Stomach (tissue), 9 donors: ENCODE data around the gene TRMT2A. TPM values are rescaled to one million over a fixed set of nuclear protein-coding genes. Genes with fewer than 3 reads are reported as not detected.

ENCODE experiments used
- DNase-seq, 2 donors: peaks; one replicate each; pipeline versions ENCODE4 v3.0.0 to v3.0.0-alpha.2; 2013 to 2019
- H3K27ac ChIP-seq, 5 donors: fragments of 200-600 bp in 4 of 5; sonication (generic) in 4 of 5; one replicate each; pipeline ENCODE4 v1.5.1; 2013 to 2019; ENCODE audit warnings: mild to moderate bottlenecking in 1 of 5, moderate library complexity in 1 of 5
- H3K27me3 ChIP-seq, 3 donors: fragments of 200-600 bp; sonication (generic); one replicate each; pipeline ENCODE4 v1.5.1; 2017 to 2019; ENCODE audit warnings: mixed run types in 1 of 3
- H3K36me3 ChIP-seq, 4 donors: fragments of 200-600 bp; sonication (generic); 1 replicate in 3 of 4; 2 replicates in 1 of 4; pipeline ENCODE4 v1.5.1; 2016 to 2019
- H3K4me1 ChIP-seq, 4 donors: fragments of 200-600 bp; sonication (generic); one replicate each; pipeline ENCODE4 v1.5.1; 2016 to 2019
- H3K4me3 ChIP-seq, 4 donors: fragments of 200-600 bp; sonication (generic) in 3 of 4; one replicate each; pipeline ENCODE4 v1.5.1; 2016 to 2019; ENCODE audit warnings: mild to moderate bottlenecking in 1 of 4
- H3K9me3 ChIP-seq, 4 donors: fragments of 200-600 bp; sonication (generic); one replicate each; pipeline ENCODE4 v1.5.1; 2016 to 2019
- EP300 ChIP-seq: sonication (generic); formaldehyde crosslinking; IDR thresholded peaks from one replicate; pipeline ENCODE4 v1.6.1; 2017; ENCODE audit warnings: antibody characterized with exemption
- POLR2A ChIP-seq, 4 donors: fragments of 450-650 bp; IDR thresholded peaks; one replicate each; pipeline ENCODE4 v1.6.1; 2016; ENCODE audit warnings: antibody characterized with exemption in 4 of 4, control low read depth in 2 of 4, mild to moderate bottlenecking in 1 of 4, moderate library complexity in 1 of 4
- POLR2AphosphoS5 ChIP-seq, 3 donors: sonication (generic); formaldehyde crosslinking; IDR thresholded peaks; one replicate each; pipeline ENCODE4 v1.6.1; 2016; ENCODE audit warnings: antibody characterized with exemption in 3 of 3
- WGBS, 5 donors: extraction: QIAGEN DNeasy Blood & Tissue Kit in 3 of 5; methylation state at CpG; one replicate each; pipeline versions ENCODE4 v1.1.5 to v1.1.7; 2013 to 2018; 5-methylcytosine and 5-hydroxymethylcytosine counted together
- intact Hi-C: fragments of 100-400 bp; cut with DNase I; formaldehyde crosslinking; loops from one replicate; pipeline ENCODE4 v1.15.1; 2023; ENCODE audit warnings: low total_unique reads
- polyA plus RNA-seq, 3 donors: library from polyadenylated mRNA; stranded (reverse); fragments of 200-250 nt; gene quantifications; one replicate each; pipeline ENCODE4 v1.2.3, GENCODE V29; 2013
- total RNA-seq, 5 donors: library from RNA; depleted of rRNA; stranded (reverse); fragments of >200 nt; gene quantifications; one replicate each; pipeline versions ENCODE4 v1.1.0 to v1.2.3, GENCODE V29; 2014 to 2016
- TF ChIP-seq, protein P1 (sequence below), 7 experiments: fragments of 450-650 bp in 4 of 7; fragments of 200-600 bp in 3 of 7; sonication (generic) in 3 of 7; IDR thresholded peaks; one replicate each; pipeline ENCODE4 v1.5.1; 2016 to 2019; ENCODE audit warnings: antibody characterized with exemption in 7 of 7, control low read depth in 2 of 7, mild to moderate bottlenecking in 1 of 7
- donor health status: healthy with polysubstance abuse.
- donor health status: Bipolar disorder and iron deficiency.
- donor health status: healthy.

TRMT2A gene
- total and polyA plus RNA-seq, 8 donors: 17.9 to 143 (median 62.6) TPM

GRCh38 chr22:20087319-20088262 is 29.4 kb downstream of the TRMT2A start:
- Histone ChIP-seq H3K4me3 (no peak overlapping the region), H3K27ac (no peak overlapping the region), H3K36me3 (peaks cover 69 to 72% (median 71%) of the 10 kb centered on the region in 4 donors), H3K4me1 (peaks cover 26 to 35% (median 27%) of the 10 kb centered on the region in 4 donors), H3K9me3 (no peaks in the 10 kb centered on the region), H3K27me3 (no peaks in the 10 kb centered on the region)
- intact Hi-C loops: no loop called here
- TF ChIP-seq, protein P1, sequence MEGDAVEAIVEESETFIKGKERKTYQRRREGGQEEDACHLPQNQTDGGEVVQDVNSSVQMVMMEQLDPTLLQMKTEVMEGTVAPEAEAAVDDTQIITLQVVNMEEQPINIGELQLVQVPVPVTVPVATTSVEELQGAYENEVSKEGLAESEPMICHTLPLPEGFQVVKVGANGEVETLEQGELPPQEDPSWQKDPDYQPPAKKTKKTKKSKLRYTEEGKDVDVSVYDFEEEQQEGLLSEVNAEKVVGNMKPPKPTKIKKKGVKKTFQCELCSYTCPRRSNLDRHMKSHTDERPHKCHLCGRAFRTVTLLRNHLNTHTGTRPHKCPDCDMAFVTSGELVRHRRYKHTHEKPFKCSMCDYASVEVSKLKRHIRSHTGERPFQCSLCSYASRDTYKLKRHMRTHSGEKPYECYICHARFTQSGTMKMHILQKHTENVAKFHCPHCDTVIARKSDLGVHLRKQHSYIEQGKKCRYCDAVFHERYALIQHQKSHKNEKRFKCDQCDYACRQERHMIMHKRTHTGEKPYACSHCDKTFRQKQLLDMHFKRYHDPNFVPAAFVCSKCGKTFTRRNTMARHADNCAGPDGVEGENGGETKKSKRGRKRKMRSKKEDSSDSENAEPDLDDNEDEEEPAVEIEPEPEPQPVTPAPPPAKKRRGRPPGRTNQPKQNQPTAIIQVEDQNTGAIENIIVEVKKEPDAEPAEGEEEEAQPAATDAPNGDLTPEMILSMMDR (IDR thresholded peaks at IDR 0.05): no peak
- TF ChIP-seq EP300: no peak
- TF ChIP-seq POLR2AphosphoS5 (IDR thresholded peaks at IDR 0.05): no peak
- TF ChIP-seq POLR2A (IDR thresholded peaks at IDR 0.05): no peak
- no peak for DNase-seq
- 88 to 93% (median 90%) methylated on average over 13 to 14 of the region's 14 CpGs for WGBS, 5 donors

DNA sequence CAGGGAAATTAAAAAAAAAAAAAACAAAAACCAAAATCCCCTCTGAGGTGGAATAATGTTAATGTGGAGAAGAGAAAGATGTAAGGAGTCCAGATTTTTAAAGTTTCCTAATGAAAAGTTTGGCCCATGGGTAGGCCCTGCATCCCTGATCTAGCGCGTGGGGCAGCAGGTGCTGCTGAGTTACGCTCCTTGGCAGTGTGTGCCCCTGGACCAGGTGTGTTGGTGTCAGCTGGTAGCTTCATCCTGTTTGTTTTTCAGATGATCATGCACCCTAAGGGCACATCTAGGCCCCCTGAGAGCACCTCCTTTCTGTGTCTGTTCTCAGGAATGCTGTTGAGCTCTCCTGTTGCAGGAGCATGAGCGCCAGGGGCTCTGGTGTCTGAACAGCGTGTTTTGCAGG is 30.3 kb downstream of the TRMT2A start:
- intact Hi-C loops: no loop called here
- Histone ChIP-seq H3K4me1 (peaks cover 33 to 41% (median 35%) of the 10 kb centered on the region in 4 donors), H3K27me3 (no peaks in the 10 kb centered on the region), H3K4me3 (no peak overlapping the region), H3K9me3 (no peaks in the 10 kb centered on the region), H3K27ac (no peak overlapping the region), H3K36me3 (peaks cover 60 to 64% (median 63%) of the 10 kb centered on the region in 4 donors)
- TF ChIP-seq POLR2AphosphoS5 (IDR thresholded peaks at IDR 0.05): no peak
- TF ChIP-seq, protein P1 (IDR thresholded peaks at IDR 0.05): no peak
- TF ChIP-seq POLR2A (IDR thresholded peaks at IDR 0.05): no peak
- TF ChIP-seq EP300: no peak
- 94 to 99% (median 97%) methylated on average over 5 of the region's 5 CpGs for WGBS, 5 donors
- DNase-seq: no peak

DNA sequence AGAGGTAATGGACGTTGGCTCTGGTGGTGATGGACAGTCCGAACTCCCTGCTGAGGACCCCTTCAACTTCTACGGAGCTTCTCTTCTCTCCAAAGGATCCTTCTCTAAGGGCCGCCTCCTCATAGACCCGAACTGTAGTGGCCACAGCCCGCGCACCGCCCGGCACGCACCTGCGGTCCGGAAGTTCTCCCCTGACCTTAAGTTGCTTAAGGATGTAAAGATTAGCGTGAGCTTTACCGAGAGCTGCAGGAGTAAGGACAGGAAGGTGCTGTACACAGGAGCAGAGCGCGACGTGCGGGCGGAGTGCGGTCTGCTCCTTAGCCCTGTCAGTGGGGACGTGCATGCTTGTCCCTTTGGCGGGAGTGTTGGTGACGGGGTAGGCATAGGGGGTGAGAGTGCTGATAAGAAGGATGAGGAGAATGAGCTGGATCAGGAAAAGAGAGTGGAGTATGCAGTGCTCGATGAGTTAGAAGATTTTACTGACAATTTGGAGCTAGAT is 30.9 kb downstream of the TRMT2A start:
- Histone ChIP-seq H3K27me3 (no peaks in the 10 kb centered on the region), H3K9me3 (no peaks in the 10 kb centered on the region), H3K4me1 (peaks cover 39 to 47% (median 41%) of the 10 kb centered on the region in 4 donors), H3K27ac (no peak overlapping the region), H3K4me3 (no peak overlapping the region), H3K36me3 (peaks cover 54 to 58% (median 57%) of the 10 kb centered on the region in 4 donors)
- 90 to 97% (median 93%) methylated on average over 24 of the region's 24 CpGs for WGBS, 5 donors
- intact Hi-C loops: no loop called here
- no peak for TF ChIP-seq POLR2A (IDR thresholded peaks at IDR 0.05)
- TF ChIP-seq EP300: no peak
- TF ChIP-seq POLR2AphosphoS5 (IDR thresholded peaks at IDR 0.05): no peak
- TF ChIP-seq, protein P1 (IDR thresholded peaks at IDR 0.05): no peak
- no peak for DNase-seq

GRCh38 chr22:20085651-20086050 is 31.4 kb downstream of the TRMT2A start:
- Histone ChIP-seq H3K4me1 (peaks cover 43 to 52% (median 46%) of the 10 kb centered on the region in 4 donors), H3K27ac (no peak overlapping the region), H3K9me3 (no peaks in the 10 kb centered on the region), H3K27me3 (no peaks in the 10 kb centered on the region), H3K36me3 (peaks cover 49 to 53% (median 52%) of the 10 kb centered on the region in 4 donors), H3K4me3 (no peak overlapping the region)
- TF ChIP-seq, protein P1 (IDR thresholded peaks at IDR 0.05): no peak
- no peak for TF ChIP-seq POLR2A (IDR thresholded peaks at IDR 0.05)
- no peak for TF ChIP-seq EP300
- TF ChIP-seq POLR2AphosphoS5 (IDR thresholded peaks at IDR 0.05): no peak
- no peak for DNase-seq
- intact Hi-C loops: no loop called here
- 93 to 97% (median 95%) methylated on average over 20 of the region's 20 CpGs for WGBS, 5 donors
